HepG2 (cell line): Measurements from ENCODE around the gene NUDT8. TPM values are rescaled to one million over a fixed set of nuclear protein-coding genes. Genes with fewer than 3 reads are reported as not detected.

Experiments used
- EHMT2 ChIP-seq: fragments of 200-600 bp; sonication (generic); IDR thresholded peaks from 2 replicates; pipeline ENCODE4 v1.7.0; 2017; ENCODE audit warnings: antibody characterized with exemption, low read depth, low read length, borderline replicate concordance
- EP300 ChIP-seq, 3 experiments: sonication (generic) in 1 of 3; formaldehyde crosslinking in 1 of 3; IDR thresholded peaks; 2 replicates each; pipeline versions ENCODE4 v1.5.1 to v1.6.1; 2011 to 2020; ENCODE audit warnings: low read depth in 2 of 3, low read length in 2 of 3, borderline replicate concordance in 1 of 3, improper control_type of control experiment in 1 of 3, mild to moderate bottlenecking in 1 of 3, missing genetic modification reagents in 1 of 3, moderate library complexity in 1 of 3
- HNF1A ChIP-seq, 2 experiments: sonication (generic) in 1 of 2; formaldehyde crosslinking in 1 of 2; IDR thresholded peaks; 2 replicates each; pipeline versions ENCODE4 v1.4.0 to v1.6.1; 2016 to 2020; ENCODE audit warnings: borderline replicate concordance in 1 of 2, low read depth in 1 of 2, mild to moderate bottlenecking in 1 of 2, missing genetic modification reagents in 1 of 2
- IRF2 ChIP-seq: IDR thresholded peaks from 2 replicates; pipeline ENCODE4 v1.6.1; 2018; ENCODE audit warnings: missing genetic modification reagents, missing compliant biosample characterization
- KMT2A ChIP-seq: sonication (generic); formaldehyde crosslinking; IDR thresholded peaks from 2 replicates; pipeline ENCODE4 v1.4.0; 2020; ENCODE audit warnings: missing genetic modification reagents
- MTA1 ChIP-seq: sonication (generic); formaldehyde crosslinking; IDR thresholded peaks from 2 replicates; pipeline ENCODE4 v1.4.0; 2020; ENCODE audit warnings: missing genetic modification reagents, mild to moderate bottlenecking, borderline replicate concordance
- NFIC ChIP-seq: IDR thresholded peaks from 2 replicates; pipeline ENCODE4 v1.6.1; 2012; ENCODE audit warnings: mild to moderate bottlenecking, low read length, inconsistent platforms
- PAWR ChIP-seq: sonication (generic); formaldehyde crosslinking; IDR thresholded peaks from 2 replicates; pipeline ENCODE4 v1.4.0; 2020; ENCODE audit warnings: missing genetic modification reagents, mild to moderate bottlenecking, borderline replicate concordance
- RBAK ChIP-seq: sonication (generic); formaldehyde crosslinking; IDR thresholded peaks from 2 replicates; pipeline ENCODE4 v1.5.1; 2020; ENCODE audit warnings: mild to moderate bottlenecking, missing genetic modification reagents
- SNAPC4 ChIP-seq: sonication (generic); formaldehyde crosslinking; IDR thresholded peaks from 2 replicates; pipeline ENCODE4 v1.4.0; 2020; ENCODE audit warnings: mild to moderate bottlenecking, missing genetic modification reagents
- ZNF124 ChIP-seq: sonication (generic); formaldehyde crosslinking; IDR thresholded peaks from 2 replicates; pipeline ENCODE4 v1.4.0; 2020; ENCODE audit warnings: missing genetic modification reagents
- ZNF253 ChIP-seq: sonication (generic); formaldehyde crosslinking; IDR thresholded peaks from 2 replicates; pipeline ENCODE4 v1.8.0; 2022; ENCODE audit warnings: mild to moderate bottlenecking, missing genetic modification reagents, borderline replicate concordance
- ZNF691 ChIP-seq: sonication (generic); formaldehyde crosslinking; IDR thresholded peaks from 2 replicates; pipeline ENCODE4 v1.4.0; 2020; ENCODE audit warnings: missing genetic modification reagents, low read depth, mild to moderate bottlenecking, borderline replicate concordance
- ZSCAN21 ChIP-seq: sonication (generic); formaldehyde crosslinking; IDR thresholded peaks from 2 replicates; pipeline ENCODE4 v1.8.0; 2022; ENCODE audit warnings: mild to moderate bottlenecking, missing genetic modification reagents, moderate library complexity, borderline replicate concordance
- polyA plus RNA-seq, 8 experiments: library from polyadenylated mRNA; depleted of rRNA in 3 of 8; stranded (reverse) in 7 of 8; unstranded in 1 of 8; fragments of >200 nt; fragmentation: Illumina TruSeq in 4 of 8; extraction: Trizol in 4 of 8; gene quantifications; 2 replicates each; pipeline versions ENCODE4 v1.2.1 to v1.2.3, GENCODE V29; 2011 to 2016; ENCODE audit warnings: low read depth in 4 of 8, missing spikeins in 1 of 8, mixed read lengths in 1 of 8; ENCODE audit not compliant: insufficient read depth in 1 of 8
- total RNA-seq, 5 experiments: library from RNA; depleted of rRNA; stranded (reverse); fragments of >200 nt; fragmentation: Illumina TruSeq; extraction: Trizol; gene quantifications; 2 replicates each; pipeline ENCODE4 v1.2.3, GENCODE V29; 2016; ENCODE audit warnings: low read depth in 1 of 5
- TF ChIP-seq, protein P1 (sequence below): sonication (generic); formaldehyde crosslinking; IDR thresholded peaks from 2 replicates; pipeline ENCODE4 v1.5.0; 2020; ENCODE audit warnings: missing genetic modification reagents, mild to moderate bottlenecking, borderline replicate concordance

NUDT8 gene
- total and polyA plus RNA-seq, 2 of the 13 experiments (the other 11 are each of a cell fraction or from before 2014, with no cell fraction given), result 6.7 to 25.8 TPM

GRCh38 chr11:67632175-67632981, 2.6 kb upstream of the NUDT8 start (continued):
- TF ChIP-seq HNF1A (IDR thresholded peaks at IDR 0.05; ENCODE audit: low read depth) (no peak), HNF1A (CRISPR knock-in tag; IDR thresholded peaks at IDR 0.05; ENCODE audit: borderline replicate concordance) (peak; percentile 17; the same call in 1 of the 2 replicates), PAWR (CRISPR knock-in tag) (no peak), ZNF253 (0 out of 2 replicates have a peak, but pooled peaks have one; percentile 18), EP300 (IDR thresholded peaks at IDR 0.05; ENCODE audit: low read depth in 2 of 2, low read length in 2 of 2) (peak in 1 of 2 experiments; percentile 65; a peak in 1 of 4 replicates), EP300 (CRISPR knock-in tag; IDR thresholded peaks at IDR 0.05; ENCODE audit: borderline replicate concordance) (no peak), EHMT2 (no peak), MTA1 (CRISPR knock-in tag) (peak; percentile 97), NFIC (peak; percentile 80; the same call in 1 of the 2 replicates), IRF2 (CRISPR knock-in tag) (0 out of 2 replicates have a peak, but pooled peaks have one; percentile 12), SNAPC4 (no peak), KMT2A (CRISPR knock-in tag) (no peak), ZNF691 (CRISPR knock-in tag) (no peak), RBAK (CRISPR knock-in tag) (peak; percentile 39; the same call in 1 of the 2 replicates), ZSCAN21 (CRISPR knock-in tag) (peak; percentile 68; the same call in 1 of the 2 replicates), ZNF124 (CRISPR knock-in tag) (peak; percentile 69; the same call in 1 of the 2 replicates)
- TF ChIP-seq, protein P1, sequence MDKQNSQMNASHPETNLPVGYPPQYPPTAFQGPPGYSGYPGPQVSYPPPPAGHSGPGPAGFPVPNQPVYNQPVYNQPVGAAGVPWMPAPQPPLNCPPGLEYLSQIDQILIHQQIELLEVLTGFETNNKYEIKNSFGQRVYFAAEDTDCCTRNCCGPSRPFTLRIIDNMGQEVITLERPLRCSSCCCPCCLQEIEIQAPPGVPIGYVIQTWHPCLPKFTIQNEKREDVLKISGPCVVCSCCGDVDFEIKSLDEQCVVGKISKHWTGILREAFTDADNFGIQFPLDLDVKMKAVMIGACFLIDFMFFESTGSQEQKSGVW (CRISPR knock-in tag), result no peak
